ENCODE measurements around the gene LPP.

DNA sequence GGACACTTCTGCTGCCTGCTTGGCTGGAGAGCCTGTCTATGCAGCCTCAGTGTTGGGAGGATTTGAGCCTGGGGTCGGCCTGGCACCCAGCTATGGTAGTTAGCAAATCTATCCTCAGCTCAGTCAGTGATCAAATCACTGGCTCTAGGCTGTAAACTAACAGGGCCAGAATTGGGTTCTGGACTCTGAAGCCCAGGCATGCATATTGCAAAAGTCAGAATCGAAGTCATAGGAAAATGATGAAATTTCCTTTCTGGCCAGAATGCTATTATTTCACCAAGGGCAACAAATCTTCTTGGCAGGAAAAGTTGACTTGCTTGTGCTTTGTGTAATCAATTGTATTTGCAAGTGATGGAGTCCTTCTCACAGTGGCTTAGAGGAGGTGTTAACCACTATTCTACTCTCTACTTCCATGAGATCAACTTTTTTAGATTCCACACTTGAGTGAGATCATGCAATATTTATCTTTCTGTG lies 535.2 kb downstream of the LPP start:
- TF ChIP-seq TAF1 (IDR thresholded peaks at IDR 0.05; ENCODE audit: borderline replicate concordance, insufficient read depth, low read length) (no peak), POLR2AphosphoS5 (IDR thresholded peaks at IDR 0.05; ENCODE audit: low read depth, low read length) (no peak)
